Measurements from ENCODE around the gene PRPF39.

DNA sequence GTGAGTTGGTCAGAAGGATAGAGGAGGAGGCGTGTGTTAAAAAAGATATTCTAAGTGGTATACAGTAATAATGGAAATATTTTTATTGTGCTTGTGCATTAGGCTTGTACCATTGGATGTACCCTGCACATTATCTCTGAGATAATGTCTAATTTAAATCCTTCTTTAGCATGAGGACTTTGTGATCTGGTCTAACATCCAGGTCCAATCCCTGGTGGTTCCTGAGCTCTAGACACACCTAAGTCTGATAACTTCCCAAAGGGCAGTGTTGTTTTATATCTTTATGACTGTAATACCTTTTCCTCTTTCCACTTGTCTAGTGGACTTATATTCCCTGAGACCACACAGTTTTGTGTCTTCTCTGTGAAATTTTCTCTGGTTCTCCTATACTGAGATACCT lies 20.6 kb downstream of the PRPF39 start:
- TF ChIP-seq, protein P1, sequence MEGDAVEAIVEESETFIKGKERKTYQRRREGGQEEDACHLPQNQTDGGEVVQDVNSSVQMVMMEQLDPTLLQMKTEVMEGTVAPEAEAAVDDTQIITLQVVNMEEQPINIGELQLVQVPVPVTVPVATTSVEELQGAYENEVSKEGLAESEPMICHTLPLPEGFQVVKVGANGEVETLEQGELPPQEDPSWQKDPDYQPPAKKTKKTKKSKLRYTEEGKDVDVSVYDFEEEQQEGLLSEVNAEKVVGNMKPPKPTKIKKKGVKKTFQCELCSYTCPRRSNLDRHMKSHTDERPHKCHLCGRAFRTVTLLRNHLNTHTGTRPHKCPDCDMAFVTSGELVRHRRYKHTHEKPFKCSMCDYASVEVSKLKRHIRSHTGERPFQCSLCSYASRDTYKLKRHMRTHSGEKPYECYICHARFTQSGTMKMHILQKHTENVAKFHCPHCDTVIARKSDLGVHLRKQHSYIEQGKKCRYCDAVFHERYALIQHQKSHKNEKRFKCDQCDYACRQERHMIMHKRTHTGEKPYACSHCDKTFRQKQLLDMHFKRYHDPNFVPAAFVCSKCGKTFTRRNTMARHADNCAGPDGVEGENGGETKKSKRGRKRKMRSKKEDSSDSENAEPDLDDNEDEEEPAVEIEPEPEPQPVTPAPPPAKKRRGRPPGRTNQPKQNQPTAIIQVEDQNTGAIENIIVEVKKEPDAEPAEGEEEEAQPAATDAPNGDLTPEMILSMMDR (IDR thresholded peaks at IDR 0.05) = no peak
- no peak for TF ChIP-seq POLR2A (IDR thresholded peaks at IDR 0.05)
